Mammary epithelial cell (primary cell): ENCODE data around the gene SLCO1B3.

ENCODE experiments used
- CTCF ChIP-seq, 2 donors: IDR thresholded peaks in 1 of 2; conservative IDR thresholded peaks in 1 of 2; 2 replicates each; pipeline ENCODE4 v1.5.1; 2011 to 2012; ENCODE audit warnings: inconsistent platforms in 2 of 2, low read length in 2 of 2, mild to moderate bottlenecking in 2 of 2, control low read depth in 1 of 2, low read depth in 1 of 2; ENCODE audit not compliant: insufficient read depth in 1 of 2; ENCODE audit errors: extremely low read depth in 1 of 2
- EZH2 ChIP-seq: IDR thresholded peaks from 2 replicates; pipeline ENCODE4 v1.6.1; 2012; ENCODE audit warnings: low read length, inconsistent platforms, borderline replicate concordance

GRCh38 chr12:20805921-20806320 is 4.6 kb upstream of the SLCO1B3 start:
- TF ChIP-seq CTCF (conservative IDR thresholded peaks at IDR 0.05 in 1 of 2, IDR thresholded peaks at IDR 0.05 in 1 of 2; ENCODE audit: extremely low read depth in 1 of 2, insufficient read depth in 1 of 2, low read depth in 1 of 2, low read length in 2 of 2) (no peak), EZH2 (no peak)
